A549 treated with dexamethasone at 1 μM for 4 hours (cell line): ENCODE data around the gene RAB6A. TPM values are rescaled to one million over a fixed set of nuclear protein-coding genes. Genes with fewer than 3 reads are reported as not detected.

ENCODE experiments used
- total RNA-seq: library from RNA; stranded (reverse); fragments of 200-300 nt; extraction: Qiagen RNA extraction; gene quantifications from 5 replicates; pipeline ENCODE4 v1.2.3, GENCODE V29; 2022

The RAB6A gene
- total RNA-seq, result 58.9 to 73.7 TPM (median 70.5 TPM) in 5 replicates

DNA sequence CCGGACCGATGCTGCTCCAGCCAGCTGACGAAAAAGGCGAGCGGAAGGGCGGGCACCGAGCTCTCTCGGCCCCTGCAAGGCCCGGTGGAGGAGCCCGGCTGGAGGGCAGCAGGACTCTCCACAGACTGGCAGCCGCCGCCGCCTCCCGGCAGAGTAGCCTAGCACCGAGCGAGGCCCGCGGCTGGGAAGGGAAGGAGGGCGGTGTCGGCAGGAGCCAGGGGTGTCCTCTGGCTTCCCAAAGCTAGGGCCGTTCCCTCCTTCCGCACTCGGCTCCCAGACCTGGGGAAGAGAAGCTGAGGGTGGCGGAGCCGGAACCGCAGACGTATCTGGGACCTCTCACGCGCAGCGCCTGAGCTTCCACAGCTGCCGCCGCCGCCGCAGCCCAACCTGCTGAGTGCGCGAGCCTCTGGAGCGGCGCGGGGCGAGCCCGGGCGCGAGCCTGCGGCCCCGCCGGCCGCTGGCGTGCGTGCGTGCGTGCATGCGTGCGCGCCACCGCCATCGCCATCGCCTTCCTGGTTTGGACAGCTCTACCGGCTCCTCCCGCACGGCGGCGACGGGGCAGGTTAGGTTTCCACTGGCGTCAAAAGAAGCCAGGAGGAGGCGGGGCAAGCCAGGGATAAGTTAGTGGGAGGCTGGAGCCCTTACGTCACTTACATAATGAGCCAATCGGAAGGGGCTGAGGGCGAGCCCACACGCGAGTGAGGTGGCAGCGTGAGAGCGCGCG is at the start of gene RAB6A:
Gene RAB6A (minus strand): TSS at position 396 of the 724 bp plus-strand sequence. CDS start 439 bp downstream, outside the sequence.

DNA sequence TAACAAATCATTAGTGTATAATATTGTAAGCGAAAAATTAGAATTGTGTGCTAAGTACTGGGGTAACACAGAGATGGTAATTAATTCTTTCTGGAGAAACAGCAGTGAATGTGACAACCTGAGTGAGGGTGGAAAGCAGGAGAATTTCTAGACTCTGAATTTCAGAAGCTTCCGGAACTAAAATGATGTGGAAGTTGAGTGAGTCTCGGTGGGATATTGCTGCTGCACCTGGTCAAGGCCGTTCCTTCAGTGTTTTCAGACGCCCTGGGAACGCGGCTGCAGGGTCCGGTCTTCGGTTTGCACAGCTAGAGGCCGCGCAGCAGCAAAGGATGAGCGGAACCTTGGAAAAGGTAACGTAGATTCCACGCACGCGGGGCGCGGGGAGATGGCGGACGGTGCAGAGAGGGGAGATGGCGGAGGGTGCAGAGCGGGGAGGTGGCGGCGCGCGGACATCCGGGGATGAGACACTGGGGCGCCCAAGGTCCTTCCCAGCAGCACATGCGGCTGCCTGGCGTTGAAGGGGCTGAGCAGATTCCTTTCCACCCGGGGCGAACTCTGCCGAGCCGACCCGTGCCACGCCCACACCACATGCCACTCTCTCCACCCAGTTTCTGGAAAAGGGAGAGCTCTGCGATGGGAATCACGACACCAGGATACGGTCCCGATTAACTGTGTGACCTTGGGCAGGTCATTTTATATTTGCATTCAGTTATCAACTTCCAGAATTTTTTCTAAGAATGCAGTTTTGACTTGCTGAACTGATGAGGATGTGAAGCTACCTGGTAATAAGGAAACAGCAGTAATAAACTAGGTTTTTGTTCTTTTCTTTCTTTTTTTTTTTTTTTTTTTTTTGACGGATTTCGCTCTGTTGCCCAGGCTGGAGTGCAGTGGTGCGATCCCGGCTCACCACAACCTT is 27.0 kb upstream of the RAB6A start, which contains the start of gene MRPL48:
Gene MRPL48 (plus strand): TSS at position 232 of the 916 bp plus-strand sequence. CDS start 98 bp downstream, at position 330.

DNA sequence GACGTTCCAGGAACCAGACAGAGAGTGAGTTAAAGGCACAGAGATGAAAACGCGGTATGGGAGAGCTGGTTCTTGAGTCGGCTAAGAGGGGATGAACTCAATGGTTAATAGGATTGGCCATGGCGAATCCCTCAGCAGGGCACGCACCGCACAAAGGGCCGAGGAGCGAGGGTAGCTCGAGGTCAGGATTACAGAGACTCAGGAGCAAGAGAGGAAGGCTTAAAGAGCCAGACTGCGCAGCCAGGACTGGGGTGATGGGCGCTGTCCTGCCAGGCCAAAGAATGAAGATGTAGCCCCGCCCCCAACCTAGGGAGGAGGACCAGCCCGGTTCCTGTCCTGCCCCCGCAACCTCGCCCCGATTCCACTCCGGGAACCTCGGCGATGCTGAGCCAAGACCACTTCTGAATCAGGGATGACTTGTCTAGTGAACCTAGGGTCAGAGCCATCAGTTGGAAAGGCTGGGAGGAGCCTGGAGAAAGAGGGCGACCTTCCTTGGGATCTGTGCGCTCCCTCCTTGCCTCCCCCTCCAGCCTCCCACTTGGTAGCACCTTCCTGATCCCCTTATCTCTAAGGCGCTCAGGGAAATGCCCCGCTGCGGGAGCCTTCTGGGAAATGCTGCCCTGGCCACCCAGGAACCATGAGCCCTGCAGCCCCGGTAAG is 114.8 kb downstream of the RAB6A start, which contains the start of gene PLEKHB1:
Gene PLEKHB1 (plus strand): TSS at position 610 of the 660 bp plus-strand sequence. CDS start 28 bp downstream, at position 638.

Other genes with a start within 250 kb of the RAB6A start
- 10.4 to 17.0 TPM (median 15.9 TPM) in 5 replicates for gene FAM168A, start 163.0 kb downstream of the RAB6A start, total RNA-seq
- 0.61 to 1.6 TPM (median 1.0 TPM) in 5 replicates for gene PLEKHB1, start 114.5 kb downstream of the RAB6A start, total RNA-seq
- gene MRPL48, start 26.8 kb upstream of the RAB6A start, total RNA-seq, result 46.0 to 60.4 TPM (median 46.6 TPM) in 5 replicates
- gene COA4, start 115.8 kb upstream of the RAB6A start, total RNA-seq, result 112 to 146 TPM (median 121 TPM) in 5 replicates
- gene PAAF1, start 115.9 kb upstream of the RAB6A start, total RNA-seq, result 9.9 to 13.5 TPM (median 12.4 TPM) in 5 replicates
- gene DNAJB13, start 190.0 kb upstream of the RAB6A start, total RNA-seq, result 0.56 to 0.95 TPM (median 0.78 TPM) in 5 replicates
- 83.0 to 92.6 TPM (median 87.9 TPM) in 5 replicates for gene UCP2, start 221.8 kb upstream of the RAB6A start, total RNA-seq
- gene UCP3, start 248.0 kb upstream of the RAB6A start, total RNA-seq, result 0.68 to 1.7 TPM (median 1.1 TPM) in 5 replicates